SK-N-SH (cell line): ENCODE data around the gene OGFR.

Source experiments
- CTCF ChIP-seq: fragments of 200-600 bp; sonication (generic); IDR thresholded peaks from 2 replicates; pipeline ENCODE4 v1.6.1; 2017; ENCODE audit warnings: antibody characterized with exemption, mild to moderate bottlenecking, moderate library complexity
- EP300 ChIP-seq, 2 experiments: IDR thresholded peaks; 2 replicates each; pipeline versions ENCODE4 v1.4.0 to v1.6.1; 2012; ENCODE audit warnings: borderline replicate concordance in 1 of 2, low read depth in 1 of 2, low read length in 1 of 2
- EZH2phosphoT487 ChIP-seq: fragments of 200-600 bp; sonication (generic); IDR thresholded peaks from 2 replicates; pipeline ENCODE4 v1.6.1; 2017; ENCODE audit warnings: low read depth, mixed run types, mild to moderate bottlenecking, antibody characterized with exemption, moderate library complexity, borderline replicate concordance
- GABPA ChIP-seq: IDR thresholded peaks from 2 replicates; pipeline ENCODE4 v1.4.0; 2012; ENCODE audit warnings: low read depth, mild to moderate bottlenecking
- JUND ChIP-seq: IDR thresholded peaks from 2 replicates; pipeline ENCODE4 v1.4.0; 2012
- MEF2A ChIP-seq: IDR thresholded peaks from 2 replicates; pipeline ENCODE4 v1.4.0; 2012; ENCODE audit warnings: low read depth, borderline replicate concordance
- YY1 ChIP-seq: IDR thresholded peaks from 2 replicates; pipeline ENCODE4 v1.4.0; 2012; ENCODE audit warnings: low read depth, mild to moderate bottlenecking

- TF ChIP-seq EZH2phosphoT487 (no peak), EP300 (IDR thresholded peaks at IDR 0.05; ENCODE audit: borderline replicate concordance in 1 of 2, low read depth in 1 of 2, low read length in 1 of 2) (no peak), MEF2A (no peak), CTCF (no peak), JUND (no peak), GABPA (no peak), YY1 (no peak)
These were observed 55.1 kb downstream of the OGFR start for GRCh38 chr20:62859721-62860120.
